Measurements from ENCODE around the gene KCNJ10.
A peak's percentile ranks its signal among the peaks of the same experiment; 100 is the strongest.
"Not testable (repeated sequence)": the region's sequence is repeated elsewhere in the genome, so short reads cannot be mapped to it uniquely, and the experiment has no call there.

The KCNJ10 gene

DNA sequence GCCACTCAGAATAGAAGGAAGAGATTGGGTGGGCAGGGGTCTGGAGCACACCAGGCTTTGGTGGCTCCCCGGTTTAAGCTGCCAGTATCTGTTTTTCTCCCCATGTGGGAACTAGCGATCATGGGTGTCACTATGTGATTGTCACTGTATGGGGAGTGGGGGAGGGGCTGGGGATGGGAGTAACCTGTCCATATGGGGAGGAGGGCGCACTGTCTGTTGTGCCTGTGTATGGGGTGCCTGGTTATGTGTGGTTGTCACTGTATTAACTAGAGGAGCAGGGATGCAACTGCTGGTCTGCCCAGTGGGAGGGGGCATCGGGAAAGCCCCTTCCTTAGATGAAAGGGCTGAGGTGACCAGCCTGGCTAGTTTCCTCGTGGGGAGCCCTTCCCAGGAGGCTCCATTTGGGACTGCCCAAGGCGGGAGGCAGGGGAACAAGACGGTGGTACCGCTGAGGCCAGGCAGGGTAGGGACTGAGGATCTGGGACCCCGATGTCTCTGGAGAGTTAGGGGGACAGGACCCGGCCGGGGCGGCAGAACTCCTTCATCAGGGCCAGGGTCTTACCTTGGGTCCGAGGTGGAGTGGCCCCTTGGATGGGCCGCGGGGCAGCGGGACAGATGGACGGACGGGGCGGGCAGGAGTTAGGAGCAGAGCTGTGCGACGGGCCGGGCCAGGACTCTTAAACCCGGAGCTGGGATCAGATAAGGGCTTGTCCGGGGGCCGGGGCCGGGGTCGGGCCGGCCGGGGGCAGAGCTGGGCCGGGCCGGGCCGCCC lies at the start of gene KCNJ10:
TSS of gene KCNJ10 (minus strand) at position 701 of the 772 bp plus-strand sequence. CDS start 27,628 bp downstream, outside the sequence.
- no peak for DNase-seq (ENCODE audit: low read depth in 2 of 2)

DNA sequence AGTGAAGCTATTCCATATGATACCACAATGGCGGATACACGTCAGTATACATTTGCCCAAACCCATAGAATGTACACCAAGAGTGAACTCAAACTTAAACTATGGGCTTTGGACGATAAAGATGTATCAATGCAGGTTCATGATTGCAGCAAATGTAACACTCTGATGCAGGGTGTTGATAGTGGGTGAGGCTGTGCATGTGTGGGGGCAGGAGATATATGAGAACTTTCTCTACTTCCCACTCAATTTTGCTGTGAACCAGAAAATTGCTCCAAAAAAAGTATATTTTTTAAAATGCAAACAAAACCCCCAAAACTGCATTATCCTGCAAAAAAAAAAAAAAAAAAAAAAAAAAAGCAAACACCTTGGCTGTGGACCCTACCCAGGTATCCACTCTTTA lies 49.0 kb upstream of the KCNJ10 start:
- DNase-seq (ENCODE audit: low read depth in 2 of 2) = no peak

DNA sequence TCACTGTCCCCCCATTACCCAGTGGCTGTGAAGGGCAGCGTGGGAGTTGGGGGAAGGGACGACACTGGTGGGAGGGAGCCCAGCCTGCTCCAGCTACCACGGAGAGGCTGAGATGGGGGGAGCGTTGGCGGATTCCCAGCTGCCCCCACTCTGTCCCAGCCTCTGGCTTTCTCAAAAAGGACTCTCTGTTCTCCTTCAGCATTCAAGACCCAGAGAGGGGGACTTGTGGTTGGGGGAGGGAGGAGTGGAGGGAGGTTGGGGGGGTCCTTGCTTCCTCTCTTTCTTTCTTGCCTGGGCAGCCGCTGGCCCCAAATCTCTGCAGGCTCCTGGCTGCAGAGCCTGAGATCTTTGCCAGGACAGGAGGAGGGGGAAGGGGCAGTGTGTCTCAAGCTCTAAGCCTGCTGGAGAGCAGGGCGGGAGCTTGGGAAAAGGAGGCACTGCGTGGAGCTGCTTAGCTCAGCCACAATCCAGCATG lies 47.8 kb upstream of the KCNJ10 start:
- DNase-seq (ENCODE audit: low read depth in 2 of 2) = no peak

DNA sequence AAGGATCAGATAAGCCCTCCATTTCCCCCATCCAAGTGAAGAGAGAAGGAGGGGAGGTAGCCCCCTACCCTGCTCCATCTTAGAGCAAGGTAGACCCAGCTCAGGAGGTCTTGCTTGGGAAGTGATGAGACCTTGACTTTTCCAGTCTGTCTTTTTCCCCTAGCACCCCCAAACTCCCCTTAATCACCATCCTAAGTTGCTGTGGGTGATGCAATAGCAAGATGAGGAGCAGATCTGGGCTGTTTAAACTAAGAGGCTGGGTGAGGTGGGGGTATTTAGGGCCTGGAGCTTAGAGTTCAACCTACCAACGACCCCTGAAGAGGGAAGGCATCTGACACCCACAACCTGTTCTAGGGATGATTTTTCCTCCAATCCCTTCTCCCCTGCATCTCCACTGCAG lies 47.3 kb upstream of the KCNJ10 start:
- no peak for DNase-seq (ENCODE audit: low read depth in 2 of 2)

DNA sequence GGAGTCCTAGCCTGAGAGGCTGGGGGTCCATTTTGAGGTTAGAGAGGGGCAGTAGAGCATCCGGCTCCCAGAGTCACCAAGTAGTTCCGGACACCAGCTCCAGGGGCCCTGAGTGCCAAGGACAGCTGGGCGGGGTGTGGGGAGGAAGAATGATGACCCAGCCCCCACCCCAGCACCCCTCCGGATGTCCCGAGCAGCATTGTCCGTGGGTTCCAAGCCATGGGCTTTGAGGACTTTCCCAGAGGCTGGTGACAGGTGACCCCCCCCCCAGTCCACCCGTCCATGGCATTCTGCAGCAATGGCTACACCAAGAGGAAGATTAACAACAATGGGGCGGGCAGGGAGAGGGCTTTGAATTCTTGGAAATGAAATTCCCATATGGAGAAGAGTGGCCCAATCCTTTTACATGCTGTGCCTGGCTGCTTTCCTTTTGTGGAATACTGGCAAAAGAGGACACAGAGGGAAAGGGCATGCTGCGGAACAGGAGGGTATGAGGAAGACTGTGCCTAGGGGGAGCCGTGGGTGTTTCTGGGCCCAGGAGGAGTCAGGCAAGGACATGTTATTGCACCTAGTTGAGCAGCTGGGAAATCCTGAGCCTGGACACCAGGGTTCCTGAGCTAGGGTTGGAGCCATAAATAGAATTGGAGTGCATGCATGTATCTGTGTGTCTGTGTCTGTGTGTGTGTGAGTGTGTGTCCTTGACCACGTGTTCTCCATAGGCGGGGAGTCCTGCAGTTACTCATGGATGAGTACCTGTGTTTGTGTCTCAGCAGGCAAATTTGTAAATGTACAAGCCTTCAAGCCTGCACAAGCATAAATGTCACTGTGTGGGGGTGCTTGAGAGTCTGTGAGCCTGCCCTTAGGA lies 46.6 kb upstream of the KCNJ10 start:
- no peak for DNase-seq (ENCODE audit: low read depth in 2 of 2)

DNA sequence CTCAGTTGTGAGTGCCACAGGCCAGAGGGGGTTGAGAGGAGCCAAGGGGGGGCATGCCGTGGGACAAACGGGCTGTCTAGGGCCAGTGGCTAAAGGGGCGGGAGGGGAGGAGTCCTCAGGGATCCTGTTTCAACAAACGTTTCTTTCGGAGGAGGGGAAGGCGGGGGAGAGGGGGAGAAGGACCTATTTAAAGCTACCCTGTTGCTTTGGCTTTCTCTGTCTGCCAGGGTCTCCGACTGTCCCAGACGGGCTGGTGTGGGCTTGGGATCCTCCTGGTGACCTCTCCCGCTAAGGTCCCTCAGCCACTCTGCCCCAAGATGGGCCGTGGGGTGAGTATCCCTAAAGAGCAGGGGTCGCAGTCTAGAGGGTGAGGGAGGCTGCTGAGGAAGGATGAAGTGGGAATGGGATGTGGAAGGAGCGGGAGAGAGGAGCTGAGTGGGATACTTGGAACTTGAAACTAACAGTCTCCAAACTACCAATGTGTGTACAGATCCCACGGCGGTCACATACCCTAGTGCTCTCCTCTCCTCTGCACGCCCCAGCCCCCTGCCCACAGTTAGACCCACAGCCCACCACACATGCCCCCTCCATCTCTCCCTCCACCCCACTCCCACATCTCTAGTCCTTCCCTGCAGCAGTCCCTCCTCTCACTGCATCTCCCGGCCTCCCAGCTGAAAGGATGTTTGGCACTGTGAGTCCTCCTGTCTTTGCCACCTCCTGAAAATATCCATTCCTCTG lies 45.8 kb upstream of the KCNJ10 start, which contains the start of gene ATP1A2:
TSS of gene ATP1A2 (plus strand) at position 215 of the 738 bp plus-strand sequence. CDS start at position 318, 103 bp downstream.
- no peak for DNase-seq (ENCODE audit: low read depth in 2 of 2)

DNA sequence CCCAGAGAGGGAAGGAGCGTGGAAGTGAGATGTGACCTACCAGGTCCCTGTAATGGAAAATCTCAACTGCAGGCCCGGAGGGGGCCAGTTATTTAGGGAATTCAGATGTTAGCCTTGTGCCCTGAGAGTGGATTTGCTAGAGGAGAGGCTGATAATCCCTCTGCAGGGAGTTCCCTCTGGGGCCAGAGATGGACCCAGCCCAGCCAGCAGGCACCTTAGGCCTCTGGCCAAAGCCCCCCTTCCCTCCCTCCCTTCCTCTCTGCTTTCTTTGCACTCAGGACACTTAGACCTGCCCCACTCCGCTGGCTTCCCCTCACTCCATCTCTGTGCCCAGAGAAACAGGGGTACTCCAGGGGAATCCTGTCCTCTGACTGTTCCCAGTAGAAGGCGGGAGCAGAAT lies 44.1 kb upstream of the KCNJ10 start:
- no peak for DNase-seq (ENCODE audit: low read depth in 2 of 2)

DNA sequence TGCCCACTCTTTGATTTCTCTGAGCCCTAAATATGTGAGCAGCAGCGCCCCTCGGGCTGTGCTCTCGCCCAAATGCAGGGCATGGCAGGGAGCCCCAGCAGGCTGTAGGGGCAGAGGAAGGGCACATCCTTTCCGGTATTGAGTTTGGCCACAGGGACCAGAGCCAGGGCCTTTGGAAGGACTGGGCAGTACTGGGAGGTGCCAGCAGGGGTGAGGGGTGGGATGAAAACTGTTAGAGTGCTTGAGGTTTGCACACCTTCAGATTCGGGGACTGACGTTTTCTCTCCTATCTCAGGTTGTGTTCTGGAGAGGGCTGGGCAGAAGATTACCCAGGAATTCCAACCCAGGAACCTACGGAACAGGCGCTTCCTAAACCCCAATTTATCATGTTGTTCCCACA lies 43.4 kb upstream of the KCNJ10 start:
- DNase-seq (ENCODE audit: low read depth in 2 of 2) = no peak

DNA sequence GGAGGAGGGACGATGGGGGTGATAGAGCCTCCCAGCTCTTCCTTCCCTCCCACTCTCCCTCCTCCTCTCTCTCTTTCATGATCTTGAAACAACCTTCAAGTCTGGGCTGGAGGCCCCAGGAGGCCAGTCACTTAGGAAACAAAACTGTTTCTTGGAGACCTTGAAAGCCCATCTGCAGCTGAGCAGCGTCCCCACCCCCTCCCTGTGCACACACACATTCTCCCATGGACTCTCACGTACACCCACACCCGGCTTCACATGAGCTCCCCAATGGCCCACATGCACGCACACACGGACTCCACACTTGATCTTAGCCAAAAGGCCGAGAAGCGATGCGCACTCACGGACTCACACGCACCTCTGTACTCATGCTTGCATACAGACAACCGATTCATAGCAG lies 42.4 kb upstream of the KCNJ10 start:
- no peak for DNase-seq (ENCODE audit: low read depth in 2 of 2)

DNA sequence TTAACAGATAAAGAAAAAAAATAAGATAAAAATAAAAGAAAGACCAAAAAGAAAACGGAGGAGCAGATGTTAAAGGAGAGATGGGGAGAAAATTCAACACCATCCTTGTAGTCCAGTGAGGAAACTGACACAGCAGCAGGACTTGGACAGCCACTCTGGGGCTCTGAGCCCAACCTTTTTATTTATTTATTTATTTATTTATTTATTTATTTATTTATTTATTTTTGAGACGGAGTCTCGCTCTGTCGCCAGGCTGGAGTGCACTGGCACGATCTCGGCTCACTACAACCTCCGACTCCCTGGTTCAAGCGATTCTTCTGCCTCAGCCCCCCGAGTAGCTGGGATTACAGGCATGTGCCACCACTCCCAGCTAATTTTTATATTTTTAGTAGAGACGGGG lies 41.5 kb upstream of the KCNJ10 start:
- DNase-seq (ENCODE audit: low read depth in 2 of 2) = not testable (repeated sequence)

DNA sequence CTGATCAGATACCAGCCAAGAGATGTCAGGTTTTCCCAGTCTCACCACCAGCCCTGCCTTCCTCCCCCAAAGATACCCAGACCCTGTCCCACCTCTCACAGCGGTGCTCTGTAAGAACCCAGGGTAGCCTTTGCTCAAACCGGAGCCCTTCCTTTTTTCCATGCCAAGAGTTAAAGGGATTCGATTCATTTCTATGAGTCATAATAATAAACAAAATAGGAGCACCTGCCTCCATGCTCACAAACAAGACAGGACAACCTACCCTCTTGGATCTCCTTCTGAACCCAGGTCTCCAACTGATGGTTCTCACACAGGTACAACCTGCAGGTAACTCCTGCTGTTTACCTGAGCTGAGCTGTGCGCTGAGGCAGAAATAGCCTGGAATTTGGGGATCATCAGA lies 39.7 kb upstream of the KCNJ10 start:
- no peak for DNase-seq (ENCODE audit: low read depth in 2 of 2)

DNA sequence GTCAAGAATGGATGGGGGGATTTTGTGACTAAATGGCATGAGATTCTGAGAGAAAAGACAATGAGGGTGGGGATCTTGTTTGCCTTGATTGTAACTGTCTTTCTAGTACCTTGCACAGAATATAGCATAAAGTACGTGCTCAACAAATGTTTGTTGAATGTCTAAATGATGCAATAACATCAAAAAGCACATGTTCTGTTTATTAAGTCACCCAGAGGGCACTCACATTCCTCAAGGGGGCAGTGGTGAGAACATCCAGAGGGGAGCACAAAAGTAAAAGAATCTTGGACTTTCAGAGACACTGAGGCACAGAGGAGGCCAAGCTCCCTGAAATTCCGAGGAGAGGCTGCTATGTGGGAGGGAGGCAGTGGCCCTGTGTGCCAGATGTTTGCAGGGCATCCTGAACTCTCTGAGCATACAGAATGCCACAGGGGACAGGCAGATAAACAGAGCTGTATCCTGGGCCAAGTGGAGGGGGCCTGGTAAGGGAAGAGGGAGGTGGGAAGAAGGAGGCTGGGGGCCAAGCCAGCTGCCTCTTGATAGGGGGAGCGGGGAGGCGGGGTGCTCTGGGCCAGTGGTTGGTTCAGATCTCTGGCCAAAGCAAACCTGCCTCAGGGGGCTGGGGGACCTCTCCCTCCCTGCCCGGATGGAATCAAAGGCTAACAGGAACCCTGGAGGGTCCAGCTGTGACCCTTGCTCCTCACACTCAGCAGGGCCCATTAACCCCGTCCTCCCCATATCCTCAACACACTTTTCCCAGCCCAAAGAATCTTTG lies 39.1 kb upstream of the KCNJ10 start:
- no peak for DNase-seq (ENCODE audit: low read depth in 2 of 2)

DNA sequence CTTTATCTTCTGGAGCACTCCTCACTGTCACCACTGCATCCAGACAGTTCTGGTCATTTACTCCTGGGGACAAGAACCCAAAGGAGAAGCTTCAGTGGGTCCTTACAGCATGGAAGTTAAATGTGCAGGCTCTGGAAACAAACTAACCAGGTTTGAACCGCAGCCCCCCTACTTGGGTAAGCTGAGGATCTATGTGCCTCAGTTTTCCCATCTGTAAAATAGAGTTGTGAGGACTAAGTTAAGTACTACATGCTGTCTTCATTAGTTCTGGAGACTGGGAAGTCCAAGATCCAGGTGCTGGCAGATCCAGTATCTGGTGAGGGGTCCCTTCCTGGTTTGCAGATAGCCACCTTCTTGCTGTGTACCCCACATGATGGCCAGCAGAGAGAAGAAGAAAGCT lies 37.6 kb upstream of the KCNJ10 start:
- DNase-seq (ENCODE audit: low read depth in 2 of 2) = no peak

DNA sequence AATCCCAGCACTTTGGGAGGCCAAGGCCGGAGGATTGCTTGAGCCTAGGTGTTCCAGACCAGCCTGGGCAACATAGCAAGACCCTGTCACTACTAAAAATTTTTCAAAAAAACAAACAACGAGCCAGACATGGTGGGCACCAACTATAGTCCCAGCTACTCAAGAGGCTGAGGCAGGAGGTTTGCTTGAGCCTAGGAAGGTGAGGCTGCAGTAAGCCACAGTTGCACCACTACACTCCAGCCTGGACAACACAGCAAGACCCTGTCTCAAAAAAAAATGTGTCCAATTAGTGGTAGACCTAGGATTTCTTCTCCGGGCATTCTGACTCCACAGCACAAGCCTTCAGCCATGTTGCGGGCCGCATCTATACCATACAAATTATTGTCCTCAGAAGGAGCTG lies 35.2 kb upstream of the KCNJ10 start:
- DNase-seq (ENCODE audit: low read depth in 2 of 2) = no peak

DNA sequence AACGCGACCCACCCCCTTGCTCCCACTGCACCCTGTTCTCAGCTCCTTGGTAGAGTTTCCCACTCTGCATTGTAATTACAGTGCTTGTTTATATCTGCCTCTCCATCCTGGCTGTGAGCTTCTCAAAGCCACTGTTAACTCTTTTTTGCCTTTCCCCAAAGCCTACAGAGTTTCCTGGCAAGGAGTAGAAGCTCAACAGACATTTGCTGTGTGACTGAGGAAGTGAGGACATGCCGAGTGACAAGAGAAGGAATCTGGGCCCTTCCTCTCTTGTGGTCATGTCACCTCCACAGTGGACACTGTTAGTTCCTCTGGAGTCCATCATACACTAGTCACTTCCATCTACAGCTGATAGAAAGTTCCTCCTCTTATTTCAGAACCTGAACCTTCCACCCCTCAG lies 34.5 kb upstream of the KCNJ10 start:
- DNase-seq (ENCODE audit: low read depth in 2 of 2) = no peak

DNA sequence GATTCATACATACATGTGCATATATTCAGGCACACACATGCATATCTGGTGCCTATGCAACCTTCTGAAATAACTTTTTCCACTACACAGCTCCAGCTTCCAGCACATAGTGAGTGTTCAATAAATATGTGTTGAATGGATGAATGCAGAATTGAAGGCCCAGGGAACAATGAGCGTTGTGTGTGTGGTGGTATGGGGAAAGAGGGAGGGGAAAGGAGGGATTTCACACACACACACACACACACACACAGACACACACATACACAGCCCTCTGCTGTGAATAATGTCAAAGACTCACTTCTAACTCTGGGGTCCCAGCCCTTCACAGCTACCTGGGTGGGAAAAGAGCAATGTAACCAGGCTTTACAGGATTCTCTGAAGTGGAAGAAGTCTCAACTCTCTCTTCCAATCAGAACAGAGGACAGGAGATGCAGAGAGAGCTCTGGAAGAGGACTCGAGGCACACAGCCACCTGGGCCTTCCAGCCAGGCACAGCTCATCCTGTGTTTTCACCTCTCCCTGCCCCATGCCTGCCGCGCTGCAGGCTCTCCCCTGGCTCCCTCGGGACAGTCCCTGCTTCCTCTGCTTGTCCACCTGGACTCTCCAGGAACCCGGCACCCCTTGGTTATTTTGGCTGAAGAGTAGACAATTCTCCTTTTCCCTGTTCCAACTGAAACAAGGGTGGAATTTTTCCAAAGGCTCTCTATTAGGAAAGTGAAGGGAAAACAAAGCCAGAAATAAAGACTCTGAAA lies 33.9 kb upstream of the KCNJ10 start:
- no peak for DNase-seq (ENCODE audit: low read depth in 2 of 2)

DNA sequence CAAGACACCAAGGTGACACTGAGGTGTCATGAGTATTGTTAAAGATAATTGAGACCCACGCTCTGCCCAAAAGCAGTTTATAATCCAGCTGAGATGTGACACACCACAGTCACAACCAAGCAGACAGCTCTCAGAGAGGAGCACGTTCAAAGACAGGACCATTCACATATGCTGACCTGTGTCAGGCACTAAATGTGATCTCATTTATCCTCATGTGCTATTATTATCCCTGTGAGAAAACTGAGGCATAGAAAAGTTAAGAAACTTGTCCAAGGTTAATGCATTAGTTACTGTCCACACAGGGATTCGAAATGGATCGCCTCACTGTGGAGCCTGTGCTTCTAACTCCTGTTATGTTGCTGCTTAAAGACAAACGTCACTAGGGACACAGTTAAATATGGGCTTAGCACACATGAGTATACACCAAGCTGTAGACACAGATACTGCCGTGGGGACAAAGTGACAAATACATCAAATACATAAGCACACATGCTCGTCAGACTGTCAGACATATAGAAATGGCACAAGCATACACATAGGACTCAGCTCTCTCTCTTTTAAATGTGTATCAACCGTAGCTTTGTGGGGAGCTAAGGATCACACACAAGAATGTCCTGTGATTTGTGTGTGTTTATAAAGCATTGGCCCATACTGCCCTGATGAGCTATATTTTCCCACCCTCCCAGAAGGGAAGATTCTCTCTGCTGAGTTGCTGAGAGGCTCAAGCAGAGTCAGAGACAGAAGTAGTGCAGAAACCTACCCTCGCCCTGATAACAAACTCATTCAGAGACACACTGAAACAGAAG lies 32.0 kb upstream of the KCNJ10 start:
- DNase-seq (ENCODE audit: low read depth in 2 of 2) = no peak

DNA sequence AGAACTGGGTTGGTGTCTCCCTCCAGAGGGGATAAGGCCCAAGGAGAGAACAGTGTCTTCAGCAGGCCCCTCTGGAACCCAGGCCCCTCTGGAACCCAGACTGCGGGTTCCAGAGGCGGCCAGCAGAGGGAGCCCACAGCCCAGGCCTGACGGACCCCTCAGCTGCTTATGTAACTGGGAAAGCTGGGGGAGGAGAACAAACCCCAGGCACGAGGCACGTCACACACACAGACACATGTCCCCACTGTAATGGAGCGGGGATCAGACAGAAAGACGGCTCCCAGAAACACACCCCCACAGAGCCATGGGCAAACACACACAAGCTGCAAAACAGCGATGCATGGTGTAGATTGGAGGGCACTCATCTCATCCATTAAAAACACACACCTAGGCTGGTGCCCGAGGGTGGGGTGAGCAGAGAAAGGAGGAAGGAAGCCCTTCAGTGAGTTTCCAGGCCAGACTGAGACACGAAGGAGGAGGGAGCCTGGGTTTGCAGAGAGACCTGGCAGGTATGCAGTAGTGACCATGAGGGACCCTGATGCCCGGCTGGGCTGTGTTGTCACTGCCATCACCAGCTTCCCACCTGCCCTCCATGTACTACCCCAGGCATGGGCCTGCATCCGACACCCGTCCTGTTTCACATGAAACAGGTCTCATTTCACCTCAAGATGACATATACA lies 31.2 kb upstream of the KCNJ10 start:
- peak; percentile 63 to 67 for DNase-seq (ENCODE audit: low read depth in 2 of 2)

DNA sequence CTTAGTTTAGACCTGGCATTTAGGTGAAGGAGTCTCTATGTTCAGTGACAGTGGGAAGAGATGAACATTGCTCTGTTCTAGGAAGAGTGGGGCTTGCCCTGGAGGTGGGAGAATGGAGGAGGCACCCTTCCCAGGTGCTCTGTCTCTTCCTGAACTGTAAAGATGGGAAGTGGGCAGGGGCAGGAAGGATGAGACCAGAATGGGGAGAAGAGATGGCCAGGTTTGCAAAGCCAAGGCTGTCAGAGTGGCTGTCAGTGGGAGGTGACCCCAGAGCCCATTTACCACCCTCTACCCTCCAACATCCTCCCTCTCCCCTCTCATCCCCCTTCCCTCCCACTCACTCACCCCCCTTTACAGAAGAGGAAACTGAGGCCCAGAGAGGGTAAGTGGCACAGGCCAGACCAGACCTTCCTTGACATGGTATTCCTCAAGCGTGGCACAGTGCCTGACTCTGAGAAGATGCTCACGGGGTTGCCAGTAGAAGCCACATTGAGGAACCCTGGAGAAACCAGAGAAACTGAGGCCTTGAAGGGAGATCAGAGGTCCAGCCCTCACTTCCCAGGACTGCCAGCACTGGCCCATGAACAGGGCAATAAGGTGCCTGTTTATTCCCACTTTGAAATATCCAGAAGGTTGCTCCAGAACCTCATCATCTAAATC lies 29.9 kb upstream of the KCNJ10 start:
- DNase-seq (ENCODE audit: low read depth in 2 of 2) = no peak

Measured in stimulated activated CD8-positive, alpha-beta memory T cell treated with anti-CD3 and anti-CD28 coated beads, Interleukin-7, amount 100 ng/mL, for 4 hours (primary cell).